Mesothelial cell of epicardium (in vitro differentiated cells): ENCODE data around the gene LMF1. TPM values are rescaled to one million over a fixed set of nuclear protein-coding genes. Genes with fewer than 3 reads are reported as not detected.

Experiments used
- DNase-seq, 2 experiments: peaks; one replicate each; pipeline ENCODE4 v3.0.0; 2021; ENCODE audit warnings: low spot score in 2 of 2; ENCODE audit not compliant: unreplicated experiment in 2 of 2
- H3K27ac Mint-ChIP-seq: 2 replicates; pipeline ENCODE4 v1.8.0; 2021; ENCODE audit warnings: mixed read lengths
- H3K27me3 Mint-ChIP-seq: 2 replicates; pipeline ENCODE4 v1.8.0; 2021; ENCODE audit warnings: low read depth, mixed read lengths
- H3K36me3 Mint-ChIP-seq: 2 replicates; pipeline ENCODE4 v1.8.0; 2021; ENCODE audit warnings: mixed read lengths
- H3K4me1 Mint-ChIP-seq: 2 replicates; pipeline ENCODE4 v1.8.0; 2021; ENCODE audit warnings: mixed read lengths
- H3K4me3 Mint-ChIP-seq: 2 replicates; pipeline ENCODE4 v1.8.0; 2021; ENCODE audit warnings: mild to moderate bottlenecking, moderate library complexity, mixed read lengths
- H3K9me3 Mint-ChIP-seq: 2 replicates; pipeline ENCODE4 v1.8.0; 2021; ENCODE audit warnings: mixed read lengths
- total RNA-seq: library from RNA; stranded (reverse); gene quantifications from 3 replicates; pipeline ENCODE4 v1.2.1, GENCODE V29; 2021
- TF ChIP-seq, protein P1 (sequence below): fragments of 200-600 bp; sonication (generic); IDR thresholded peaks from one replicate; pipeline ENCODE4 v1.5.0; 2021; ENCODE audit warnings: antibody characterized with exemption; ENCODE audit not compliant: unreplicated experiment

LMF1 gene
- total RNA-seq, 1 donor from 2014 or later: 37.4 TPM

DNA sequence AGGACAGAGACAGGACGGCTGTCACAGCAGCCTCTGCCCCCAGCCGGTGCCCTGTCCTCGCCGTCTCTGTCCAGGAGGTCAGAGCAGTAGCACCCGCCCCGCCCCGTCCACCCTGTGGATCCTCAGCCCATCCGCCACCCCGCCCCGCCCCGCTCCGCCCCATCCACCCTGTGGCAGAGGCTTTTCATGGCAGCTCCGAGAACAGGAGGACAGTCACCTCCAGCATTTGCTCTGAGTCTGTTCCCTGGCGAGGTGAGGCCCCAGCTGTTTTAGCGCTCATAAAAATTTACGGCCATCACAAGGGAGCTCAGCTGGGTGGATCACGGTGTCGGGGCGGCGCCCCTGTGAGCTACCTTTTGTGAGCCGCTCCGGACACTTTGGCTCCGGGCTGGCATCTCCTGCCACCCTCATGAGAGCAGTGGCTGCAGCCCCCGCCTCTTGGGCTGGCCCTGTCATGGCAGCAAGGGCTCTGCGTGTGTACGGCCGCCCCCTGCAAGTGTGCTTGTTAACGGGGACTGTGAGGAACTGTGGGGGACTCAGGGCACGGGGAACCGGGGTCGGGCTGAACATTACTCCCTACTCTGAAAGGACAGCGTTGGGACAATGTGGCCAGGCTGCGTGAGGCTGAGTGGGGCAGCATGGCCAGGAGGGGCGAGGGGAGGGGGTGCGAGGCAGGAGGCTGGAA is 138.0 kb downstream of the LMF1 start:
- no peak for DNase-seq
- peaks cover 14% of the 10 kb centered on the region for H3K9me3 Mint-ChIP-seq
- TF ChIP-seq, protein P1, sequence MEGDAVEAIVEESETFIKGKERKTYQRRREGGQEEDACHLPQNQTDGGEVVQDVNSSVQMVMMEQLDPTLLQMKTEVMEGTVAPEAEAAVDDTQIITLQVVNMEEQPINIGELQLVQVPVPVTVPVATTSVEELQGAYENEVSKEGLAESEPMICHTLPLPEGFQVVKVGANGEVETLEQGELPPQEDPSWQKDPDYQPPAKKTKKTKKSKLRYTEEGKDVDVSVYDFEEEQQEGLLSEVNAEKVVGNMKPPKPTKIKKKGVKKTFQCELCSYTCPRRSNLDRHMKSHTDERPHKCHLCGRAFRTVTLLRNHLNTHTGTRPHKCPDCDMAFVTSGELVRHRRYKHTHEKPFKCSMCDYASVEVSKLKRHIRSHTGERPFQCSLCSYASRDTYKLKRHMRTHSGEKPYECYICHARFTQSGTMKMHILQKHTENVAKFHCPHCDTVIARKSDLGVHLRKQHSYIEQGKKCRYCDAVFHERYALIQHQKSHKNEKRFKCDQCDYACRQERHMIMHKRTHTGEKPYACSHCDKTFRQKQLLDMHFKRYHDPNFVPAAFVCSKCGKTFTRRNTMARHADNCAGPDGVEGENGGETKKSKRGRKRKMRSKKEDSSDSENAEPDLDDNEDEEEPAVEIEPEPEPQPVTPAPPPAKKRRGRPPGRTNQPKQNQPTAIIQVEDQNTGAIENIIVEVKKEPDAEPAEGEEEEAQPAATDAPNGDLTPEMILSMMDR: no peak
- H3K27ac Mint-ChIP-seq: no peak overlapping the region
- H3K36me3 Mint-ChIP-seq: no peaks in the 10 kb centered on the region
- no peak overlapping the region for H3K4me3 Mint-ChIP-seq
- no peaks in the 10 kb centered on the region for H3K27me3 Mint-ChIP-seq
- no peaks in the 10 kb centered on the region for H3K4me1 Mint-ChIP-seq

DNA sequence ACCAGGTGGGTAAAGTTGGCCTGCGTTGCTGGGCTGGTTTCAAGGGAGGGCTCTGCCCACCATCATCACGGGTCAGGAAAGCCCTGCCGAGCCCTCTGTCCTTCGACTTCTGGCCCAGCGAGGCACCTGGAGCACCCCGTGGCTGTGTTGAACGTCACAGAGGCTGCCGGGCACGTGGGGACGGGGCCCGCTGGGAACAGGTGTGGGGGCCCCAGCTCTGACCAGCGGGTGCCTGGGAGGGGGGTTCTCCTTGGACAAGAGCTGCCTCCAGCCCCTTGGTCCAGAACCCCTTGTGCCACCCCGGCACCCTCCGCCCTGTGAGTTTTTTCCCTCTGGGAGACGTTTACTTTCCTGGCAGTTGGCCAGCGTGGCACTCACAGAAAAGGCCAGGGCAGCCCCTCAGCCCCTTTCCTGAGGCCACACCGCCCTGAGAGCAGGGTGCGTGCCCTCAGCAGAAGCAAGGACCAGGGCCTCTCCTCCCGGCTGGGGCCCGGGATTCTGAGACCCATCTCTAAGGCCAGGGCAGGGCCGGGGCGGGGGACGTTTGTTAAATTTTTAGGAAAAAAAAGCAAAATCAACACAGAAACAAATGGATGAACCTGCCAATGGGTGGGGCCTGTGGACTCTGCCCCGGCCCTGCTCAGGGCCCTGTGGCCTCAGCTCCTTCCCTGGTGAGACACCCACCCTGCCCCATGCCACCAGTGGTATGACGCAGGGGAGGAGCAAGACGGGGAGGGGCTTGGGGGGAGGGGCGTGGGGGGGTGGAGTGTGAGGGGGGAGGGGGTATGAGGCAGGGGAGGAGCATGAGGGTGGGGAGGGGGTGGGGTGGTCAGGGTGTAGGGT is 139.0 kb downstream of the LMF1 start:
- TF ChIP-seq, protein P1: no peak
- Mint-ChIP-seq H3K4me1 (no peaks in the 10 kb centered on the region), H3K27me3 (no peaks in the 10 kb centered on the region), H3K36me3 (no peaks in the 10 kb centered on the region), H3K9me3 (peaks cover 14% of the 10 kb centered on the region), H3K4me3 (no peak overlapping the region), H3K27ac (no peak overlapping the region)
- no peak for DNase-seq

DNA sequence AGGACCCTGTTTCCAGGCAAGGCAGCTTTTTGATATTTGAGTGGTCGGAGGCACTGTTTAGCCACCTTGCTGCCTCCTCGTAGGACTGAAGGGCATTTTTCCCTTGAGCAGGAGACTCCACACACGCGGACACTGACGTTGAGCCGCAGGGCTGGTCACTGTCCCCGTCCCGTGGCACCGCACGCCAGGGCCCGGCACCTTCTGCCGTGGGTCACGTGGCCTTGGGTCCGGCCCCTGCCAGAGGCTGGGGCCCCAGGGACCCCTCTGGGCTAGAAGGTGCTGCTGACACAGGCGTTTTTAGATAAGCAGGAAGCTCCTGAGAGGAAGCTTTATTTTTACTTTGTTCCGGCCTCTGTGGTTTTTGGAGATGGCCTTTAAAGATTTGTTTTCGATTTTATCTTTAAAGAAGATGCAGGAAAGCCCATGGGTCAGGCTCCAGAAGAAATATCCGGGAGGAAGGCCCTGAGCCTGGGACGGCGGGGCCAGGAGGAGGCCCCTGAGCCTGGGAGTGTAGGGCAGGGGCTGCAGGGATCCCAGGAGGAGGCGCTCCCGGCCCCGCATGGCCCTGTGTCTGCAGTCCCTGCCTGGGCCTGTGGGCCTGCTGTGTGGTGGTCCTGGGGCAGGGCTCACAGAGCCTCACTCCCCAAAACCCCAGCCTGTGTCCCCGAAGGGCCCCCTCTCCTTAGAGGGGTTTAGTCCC is 139.8 kb downstream of the LMF1 start:
- Mint-ChIP-seq H3K27me3 (peaks cover under 1% of the 10 kb centered on the region), H3K36me3 (no peaks in the 10 kb centered on the region), H3K9me3 (peaks cover 9% of the 10 kb centered on the region), H3K4me1 (no peaks in the 10 kb centered on the region), H3K4me3 (no peak overlapping the region), H3K27ac (no peak overlapping the region)
- TF ChIP-seq, protein P1: no peak
- no peak for DNase-seq

DNA sequence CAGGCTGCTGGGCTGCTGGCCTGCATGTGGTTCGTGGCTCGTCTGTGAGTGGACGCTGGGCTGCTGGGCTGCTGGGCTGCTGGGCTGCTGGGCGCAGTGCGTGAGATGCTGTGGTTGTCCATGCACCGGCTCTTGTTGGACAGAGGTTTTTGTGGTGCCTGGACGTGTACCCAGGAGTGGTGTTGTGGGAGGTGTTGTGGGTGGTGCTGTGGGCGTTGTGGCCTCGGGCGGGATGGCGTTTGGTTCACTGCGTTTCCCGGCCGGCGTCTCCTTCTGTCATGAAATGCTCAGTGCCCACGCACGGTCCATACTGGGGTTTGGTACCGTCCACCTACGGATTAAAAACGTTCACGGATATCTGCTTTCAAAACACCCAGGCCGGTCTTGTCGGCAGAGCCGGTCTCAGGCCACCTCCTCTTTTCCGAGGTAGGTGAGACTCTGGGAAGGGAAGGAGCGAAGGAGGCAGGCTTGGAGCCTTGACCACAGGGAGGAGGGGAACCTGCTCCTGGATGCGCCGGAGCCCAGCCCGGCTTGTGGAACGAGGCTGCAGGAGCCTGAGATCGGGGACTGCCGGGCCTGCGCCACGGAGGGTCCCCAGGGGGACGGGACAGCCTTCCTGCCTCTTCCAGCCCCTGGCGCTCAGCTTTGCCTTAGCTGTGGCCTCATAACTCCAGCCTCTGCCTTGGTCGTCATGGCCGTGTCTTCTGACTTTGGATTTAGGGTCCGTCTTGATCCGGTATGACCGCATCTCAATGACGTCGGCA is 140.5 kb downstream of the LMF1 start:
- no peak overlapping the region for H3K27ac Mint-ChIP-seq
- H3K4me1 Mint-ChIP-seq: peaks cover 5% of the 10 kb centered on the region
- H3K9me3 Mint-ChIP-seq: peaks cover 9% of the 10 kb centered on the region
- H3K27me3 Mint-ChIP-seq: peaks cover 4% of the 10 kb centered on the region
- no peak overlapping the region for H3K4me3 Mint-ChIP-seq
- DNase-seq: no peak
- TF ChIP-seq, protein P1: no peak
- H3K36me3 Mint-ChIP-seq: no peaks in the 10 kb centered on the region

DNA sequence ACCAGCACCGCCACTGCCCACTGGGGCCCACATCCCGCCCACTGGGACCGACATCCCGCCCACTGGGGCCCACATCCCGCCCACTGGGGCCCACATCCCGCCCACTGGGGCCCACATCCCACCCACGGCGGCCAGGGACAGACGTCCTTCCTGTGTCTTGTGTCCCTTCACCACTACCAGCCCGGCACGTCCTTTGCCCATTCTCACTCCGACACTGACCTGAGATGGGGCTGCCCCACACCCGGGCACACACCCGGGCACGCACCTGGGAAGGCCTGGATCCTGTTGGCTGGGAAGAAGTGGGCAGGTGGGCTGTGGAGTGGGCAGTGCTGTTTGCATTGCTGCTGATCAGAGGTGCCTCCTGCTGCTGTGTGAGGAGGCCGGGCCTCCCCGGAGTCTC is 141.9 kb downstream of the LMF1 start:
- TF ChIP-seq, protein P1: no peak
- Mint-ChIP-seq H3K27me3 (peaks cover 4% of the 10 kb centered on the region), H3K4me1 (peaks cover 7% of the 10 kb centered on the region), H3K9me3 (no peaks in the 10 kb centered on the region), H3K27ac (no peak overlapping the region), H3K36me3 (no peaks in the 10 kb centered on the region), H3K4me3 (no peak overlapping the region)
- no peak for DNase-seq
